Skeletal muscle satellite cell (primary cell): ENCODE data around the gene HS6ST1.

ENCODE experiments used
- H3K27me3 ChIP-seq: 2 replicates; pipeline ENCODE4 v1.7.0; 2013; ENCODE audit warnings: low read length; ENCODE audit not compliant: control insufficient read depth, insufficient read depth
- H3K36me3 ChIP-seq: 2 replicates; pipeline ENCODE4 v1.7.0; 2013; ENCODE audit warnings: mild to moderate bottlenecking, control low read depth, low read length; ENCODE audit not compliant: insufficient read depth
- H3K4me1 ChIP-seq: 2 replicates; pipeline ENCODE4 v1.7.0; 2013; ENCODE audit warnings: low read length; ENCODE audit not compliant: control insufficient read depth, insufficient read depth
- H3K4me2 ChIP-seq: 2 replicates; pipeline ENCODE4 v1.7.0; 2013; ENCODE audit warnings: mild to moderate bottlenecking, low read length
- H3K4me3 ChIP-seq: 2 replicates; pipeline ENCODE4 v1.7.0; 2013; ENCODE audit warnings: low read length
- H3K9ac ChIP-seq: 2 replicates; pipeline ENCODE4 v1.7.0; 2013; ENCODE audit warnings: mild to moderate bottlenecking, low read depth, low read length, moderate library complexity
- H3K9me3 ChIP-seq: replicated peaks from 2 replicates; pipeline ENCODE4 v1.7.0; 2013; ENCODE audit warnings: mild to moderate bottlenecking, control low read depth, low read length

HS6ST1 gene

GRCh38 chr2:128346291-128347170 lies 27.9 kb upstream of the HS6ST1 start:
- H3K9ac ChIP-seq = no peak overlapping the region
- no peak overlapping the region for H3K4me3 ChIP-seq

GRCh38 chr2:128345436-128346165 lies 26.9 kb upstream of the HS6ST1 start:
- Histone ChIP-seq H3K9me3 (no peaks in the 10 kb centered on the region), H3K9ac (no peak overlapping the region), H3K4me3 (no peak overlapping the region), H3K36me3 (no peaks in the 10 kb centered on the region), H3K27me3 (no peaks in the 10 kb centered on the region), H3K4me2 (no peak overlapping the region), H3K4me1 (no peaks in the 10 kb centered on the region)

More at GRCh38 chr2:128346291-128347170, 27.9 kb upstream of the HS6ST1 start:
- no peaks in the 10 kb centered on the region for H3K4me1 ChIP-seq
- H3K4me2 ChIP-seq = no peak overlapping the region
- no peaks in the 10 kb centered on the region for H3K36me3 ChIP-seq
- no peaks in the 10 kb centered on the region for H3K9me3 ChIP-seq
- H3K27me3 ChIP-seq = no peaks in the 10 kb centered on the region

GRCh38 chr2:128344101-128344500 lies 25.4 kb upstream of the HS6ST1 start:
- no peaks in the 10 kb centered on the region for H3K9me3 ChIP-seq
- no peaks in the 10 kb centered on the region for H3K36me3 ChIP-seq
- H3K4me1 ChIP-seq = no peaks in the 10 kb centered on the region
- no peak overlapping the region for H3K4me2 ChIP-seq
- H3K27me3 ChIP-seq = no peaks in the 10 kb centered on the region
- no peak overlapping the region for H3K9ac ChIP-seq
- H3K4me3 ChIP-seq = no peak overlapping the region

GRCh38 chr2:128343459-128343858 lies 24.8 kb upstream of the HS6ST1 start:
- Histone ChIP-seq H3K27me3 (no peaks in the 10 kb centered on the region), H3K4me1 (no peaks in the 10 kb centered on the region), H3K4me2 (no peak overlapping the region), H3K9me3 (no peaks in the 10 kb centered on the region), H3K4me3 (no peak overlapping the region), H3K9ac (no peak overlapping the region), H3K36me3 (no peaks in the 10 kb centered on the region)

GRCh38 chr2:128342550-128342949 lies 23.9 kb upstream of the HS6ST1 start:
- no peak overlapping the region for H3K4me2 ChIP-seq
- H3K9me3 ChIP-seq = no peaks in the 10 kb centered on the region
- H3K4me1 ChIP-seq = no peaks in the 10 kb centered on the region
- no peak overlapping the region for H3K4me3 ChIP-seq
- H3K36me3 ChIP-seq = no peaks in the 10 kb centered on the region
- no peak overlapping the region for H3K9ac ChIP-seq
- H3K27me3 ChIP-seq = no peaks in the 10 kb centered on the region

GRCh38 chr2:128341621-128342020 lies 23.0 kb upstream of the HS6ST1 start:
- Histone ChIP-seq H3K9me3 (no peaks in the 10 kb centered on the region), H3K4me3 (no peak overlapping the region), H3K4me2 (no peak overlapping the region), H3K27me3 (no peaks in the 10 kb centered on the region), H3K36me3 (no peaks in the 10 kb centered on the region), H3K9ac (no peak overlapping the region), H3K4me1 (no peaks in the 10 kb centered on the region)

- Histone ChIP-seq H3K27me3 (no peaks in the 10 kb centered on the region), H3K9me3 (peaks cover 6% of the 10 kb centered on the region), H3K4me1 (no peaks in the 10 kb centered on the region), H3K4me3 (no peak overlapping the region), H3K9ac (no peak overlapping the region), H3K4me2 (no peak overlapping the region), H3K36me3 (no peaks in the 10 kb centered on the region)
These were observed 13.5 kb upstream of the HS6ST1 start for GRCh38 chr2:128332091-128332634.

GRCh38 chr2:128330583-128330982 lies 11.9 kb upstream of the HS6ST1 start:
- no peak overlapping the region for H3K9ac ChIP-seq
- no peaks in the 10 kb centered on the region for H3K4me1 ChIP-seq

GRCh38 chr2:128329607-128330006 lies 10.9 kb upstream of the HS6ST1 start:
- Histone ChIP-seq H3K36me3 (no peaks in the 10 kb centered on the region), H3K9me3 (peaks cover 6% of the 10 kb centered on the region), H3K9ac (no peak overlapping the region), H3K27me3 (no peaks in the 10 kb centered on the region), H3K4me3 (no peak overlapping the region), H3K4me2 (no peak overlapping the region), H3K4me1 (no peaks in the 10 kb centered on the region)

More at GRCh38 chr2:128330583-128330982, 11.9 kb upstream of the HS6ST1 start:
- Histone ChIP-seq H3K27me3 (no peaks in the 10 kb centered on the region), H3K4me3 (no peak overlapping the region), H3K9me3 (peaks cover 6% of the 10 kb centered on the region), H3K4me2 (no peak overlapping the region), H3K36me3 (no peaks in the 10 kb centered on the region)

- H3K4me3 ChIP-seq = no peak overlapping the region
- H3K27me3 ChIP-seq = no peaks in the 10 kb centered on the region
- no peaks in the 10 kb centered on the region for H3K36me3 ChIP-seq
- H3K4me2 ChIP-seq = no peak overlapping the region
- H3K4me1 ChIP-seq = peaks cover 2% of the 10 kb centered on the region
- H3K9ac ChIP-seq = no peak overlapping the region
- peaks cover 6% of the 10 kb centered on the region for H3K9me3 ChIP-seq
These were observed 8.7 kb upstream of the HS6ST1 start for GRCh38 chr2:128327180-128327964.

GRCh38 chr2:128326346-128326745 lies 7.7 kb upstream of the HS6ST1 start:
- Histone ChIP-seq H3K4me2 (no peak overlapping the region), H3K36me3 (no peaks in the 10 kb centered on the region), H3K9me3 (no peaks in the 10 kb centered on the region), H3K4me1 (peaks cover 10% of the 10 kb centered on the region), H3K9ac (no peak overlapping the region), H3K27me3 (no peaks in the 10 kb centered on the region), H3K4me3 (no peak overlapping the region)
